Large intestine (tissue), 3 donors: ENCODE results near the gene CREB3L2. TPM values are rescaled to one million over a fixed set of nuclear protein-coding genes. Genes with fewer than 3 reads are reported as not detected.
"Not testable (repeated sequence)": the region's sequence is repeated elsewhere in the genome, so short reads cannot be mapped to it uniquely, and the experiment has no call there.

Experiments
- DNase-seq, 2 donors: peaks; one replicate each; pipeline versions ENCODE4 v3.0.0 to v3.0.0-alpha.2; 2013
- H3K27ac ChIP-seq: one replicate; pipeline ENCODE4 v1.5.1; 2013; ENCODE audit warnings: low read length
- H3K27me3 ChIP-seq: 2 replicates; pipeline ENCODE4 v1.6.1; 2013; ENCODE audit warnings: low read length; ENCODE audit not compliant: control insufficient read depth, insufficient read depth
- H3K36me3 ChIP-seq: 2 replicates; pipeline ENCODE4 v1.6.1; 2013; ENCODE audit warnings: low read length; ENCODE audit not compliant: control insufficient read depth, insufficient read depth
- H3K4me1 ChIP-seq: one replicate; pipeline ENCODE4 v1.6.1; 2013; ENCODE audit warnings: low read length; ENCODE audit not compliant: control insufficient read depth, insufficient read depth
- H3K4me3 ChIP-seq: one replicate; pipeline ENCODE4 v1.5.1; 2013; ENCODE audit warnings: low read length
- H3K9me3 ChIP-seq: one replicate; pipeline ENCODE4 v1.6.1; 2013; ENCODE audit warnings: mild to moderate bottlenecking, low read depth, low read length, moderate library complexity; ENCODE audit not compliant: control insufficient read depth
- WGBS: methylation state at CpG from one replicate; pipeline ENCODE4 v1.1.5; 2013; ENCODE audit warnings: low lambda C conversion rate; ENCODE audit not compliant: insufficient coverage; 5-methylcytosine and 5-hydroxymethylcytosine counted together
- polyA plus RNA-seq: library from polyadenylated mRNA; unstranded; fragments of 120-200 nt; gene quantifications from one replicate; pipeline ENCODE4 v1.2.1, GENCODE V29; 2013

CREB3L2 gene
- polyA plus RNA-seq, 1 donor: 49.3 TPM

DNA sequence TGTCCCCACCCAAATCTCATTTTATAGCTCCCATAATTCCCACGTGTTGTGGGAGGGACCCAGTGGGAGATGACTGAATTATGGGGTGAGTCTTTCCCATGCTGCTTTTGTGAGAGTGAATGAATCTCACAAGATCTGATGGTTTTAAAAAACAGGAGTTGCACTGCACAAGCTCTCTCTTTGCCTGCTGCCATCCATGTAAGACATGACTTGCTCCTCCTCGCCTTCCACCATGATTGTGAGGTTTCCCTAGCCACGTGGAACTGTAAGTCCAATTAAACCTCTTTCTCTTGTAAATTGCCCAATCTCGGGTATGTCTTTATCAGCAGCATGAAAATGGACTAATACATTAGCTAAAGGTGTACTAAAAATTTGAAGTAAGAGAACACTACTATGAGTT is 95.2 kb downstream of the CREB3L2 start:
- H3K27ac ChIP-seq, H3K4me3 ChIP-seq, H3K4me1 ChIP-seq, H3K9me3 ChIP-seq, DNase-seq, H3K27me3 ChIP-seq: not testable (repeated sequence)
- no CpG with 5 or more reads among the region's 4 CpGs for whole genome bisulfite sequencing
- peaks cover 74% of the 10 kb centered on the region for H3K36me3 ChIP-seq

DNA sequence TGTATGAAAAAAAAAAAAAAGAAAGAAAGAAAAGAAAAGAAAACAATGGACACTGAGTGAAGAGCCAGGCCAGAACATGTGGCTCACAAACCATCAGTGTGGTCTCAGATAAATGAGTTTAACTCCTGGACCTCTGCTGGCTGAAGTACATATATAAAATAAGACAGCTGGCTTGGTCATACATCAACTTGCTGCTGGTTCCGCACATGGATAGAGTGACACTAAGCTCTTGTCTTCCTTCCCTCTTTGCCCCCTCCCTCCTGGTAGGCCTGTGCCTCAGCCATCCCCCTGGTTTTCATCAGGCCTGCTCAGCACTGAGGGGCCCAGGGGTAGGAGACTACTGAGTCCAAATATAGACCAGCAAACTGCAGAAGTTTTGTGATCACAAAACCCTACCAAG is 97.1 kb downstream of the CREB3L2 start:
- Histone ChIP-seq H3K36me3 (peaks cover 72% of the 10 kb centered on the region), H3K27me3 (no peaks in the 10 kb centered on the region), H3K27ac (no peak overlapping the region), H3K9me3 (no peaks in the 10 kb centered on the region), H3K4me3 (no peak overlapping the region), H3K4me1 (peaks cover 2% of the 10 kb centered on the region)
- no CpG with 5 or more reads among the region's 1 CpG for WGBS
- DNase-seq: no peak

DNA sequence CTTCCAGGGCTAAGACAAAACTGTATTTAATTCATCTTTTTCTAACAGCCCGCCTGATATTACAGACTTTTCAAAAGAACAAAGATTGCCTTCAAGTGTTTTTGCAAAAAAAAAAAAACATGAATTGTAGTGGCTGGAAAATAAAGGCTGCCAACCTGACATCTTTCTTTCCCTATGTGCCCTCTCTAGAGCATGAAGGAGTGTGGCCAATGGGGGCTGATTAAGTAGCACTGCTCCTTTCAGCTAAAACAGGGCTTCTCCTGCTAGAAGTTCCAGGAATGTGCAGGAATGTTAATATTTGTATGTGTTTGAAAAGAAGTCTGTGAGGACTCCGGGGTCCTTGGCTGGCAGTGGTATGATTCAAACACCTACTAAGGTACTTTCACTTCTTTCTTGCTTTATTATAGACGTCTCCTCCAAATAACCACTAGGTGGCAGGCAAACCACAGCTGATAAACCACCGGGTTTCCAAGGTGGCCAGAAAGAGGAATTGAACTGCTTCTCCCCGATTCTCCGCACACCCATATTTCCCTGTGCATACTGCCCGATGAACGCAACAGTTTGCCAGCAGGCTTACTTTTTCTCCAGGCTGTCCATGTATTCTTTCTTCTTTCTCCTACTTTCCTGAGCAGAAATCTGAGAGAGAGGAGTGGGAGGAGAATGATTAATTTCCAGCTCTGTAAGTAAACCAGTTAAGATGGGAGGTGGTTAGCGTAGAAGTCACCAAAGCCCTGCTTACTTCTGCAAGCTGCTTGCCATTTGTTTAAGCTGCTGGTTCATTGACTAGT is 98.3 kb downstream of the CREB3L2 start:
- H3K9me3 ChIP-seq: no peaks in the 10 kb centered on the region
- H3K36me3 ChIP-seq: peaks cover 71% of the 10 kb centered on the region
- H3K4me1 ChIP-seq: peaks cover 5% of the 10 kb centered on the region
- H3K27me3 ChIP-seq: no peaks in the 10 kb centered on the region
- WGBS: no CpG with 5 or more reads among the region's 9 CpGs
- no peak overlapping the region for H3K27ac ChIP-seq
- no peak overlapping the region for H3K4me3 ChIP-seq
- peak; percentile 58 to 68 for DNase-seq

DNA sequence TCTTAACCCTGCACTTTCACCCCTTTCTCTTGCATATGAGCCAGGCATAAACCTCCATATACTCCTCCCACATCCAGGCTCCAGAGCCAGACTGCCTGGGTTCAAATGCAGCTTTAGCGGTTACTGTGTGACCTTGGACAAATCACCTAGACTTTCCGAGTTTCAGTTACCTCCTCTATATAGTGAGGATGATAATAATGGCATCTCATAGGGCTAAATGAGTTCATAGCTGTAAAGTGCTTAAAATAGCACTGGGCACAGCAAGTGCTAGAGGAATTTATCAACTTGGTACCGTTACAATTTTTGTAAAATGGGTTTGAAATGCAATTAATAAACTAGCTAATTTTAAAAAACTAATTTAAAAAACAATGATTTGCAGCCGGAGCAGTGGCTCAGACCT is 101.7 kb downstream of the CREB3L2 start:
- H3K27ac ChIP-seq: no peak overlapping the region
- H3K4me1 ChIP-seq: peaks cover 5% of the 10 kb centered on the region
- 89% methylated on average over 1 of the region's 4 CpGs for WGBS
- H3K27me3 ChIP-seq: no peaks in the 10 kb centered on the region
- H3K36me3 ChIP-seq: peaks cover 63% of the 10 kb centered on the region
- no peak for DNase-seq
- no peaks in the 10 kb centered on the region for H3K9me3 ChIP-seq
- H3K4me3 ChIP-seq: no peak overlapping the region

DNA sequence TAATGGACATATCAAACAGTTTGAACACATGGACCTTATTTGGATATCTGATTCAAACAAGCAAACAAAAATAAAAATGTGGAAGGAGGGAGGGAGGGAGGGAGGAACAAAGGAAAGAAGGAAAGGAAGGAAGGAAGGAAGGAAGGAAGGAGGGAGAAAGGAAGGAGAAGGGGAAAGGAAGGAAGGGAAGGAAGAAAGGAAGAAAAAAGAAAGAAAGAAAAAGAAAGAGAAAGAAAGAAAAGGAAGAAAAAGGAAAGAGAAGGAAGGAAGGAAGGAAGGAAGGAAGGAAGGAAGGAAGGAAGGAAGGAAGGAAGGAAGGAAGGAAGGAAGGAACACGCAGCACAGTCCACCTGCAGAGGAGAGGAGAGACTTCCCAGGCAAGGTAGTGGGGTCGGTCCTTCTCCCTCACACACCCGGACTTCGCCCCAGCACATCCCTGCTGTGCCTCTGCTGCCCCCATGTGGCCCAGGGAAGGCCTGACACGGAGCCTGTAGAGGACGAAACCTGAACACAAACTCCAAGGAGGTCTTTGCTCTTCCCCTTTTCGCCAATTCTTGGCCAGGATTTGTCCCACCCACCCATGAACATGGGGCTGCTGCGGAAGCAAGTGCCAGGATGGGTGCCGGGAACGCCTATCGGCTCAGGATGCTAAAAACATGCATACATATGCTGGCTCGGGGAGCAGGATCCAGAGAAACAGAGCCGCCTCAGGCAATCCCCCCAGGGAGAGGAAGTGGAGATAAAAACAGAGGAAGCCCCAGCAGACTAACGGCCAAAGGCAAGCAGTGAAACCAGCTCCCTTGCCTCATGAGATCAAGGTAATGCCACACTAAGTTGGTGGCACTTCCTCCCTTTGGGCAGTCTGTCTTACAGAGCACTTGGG is 102.8 kb downstream of the CREB3L2 start:
- peak; percentile 64 to 74 for DNase-seq
- Histone ChIP-seq H3K4me3 (no peak overlapping the region), H3K9me3 (no peaks in the 10 kb centered on the region), H3K36me3 (peaks cover 70% of the 10 kb centered on the region), H3K27ac (no peak overlapping the region), H3K27me3 (no peaks in the 10 kb centered on the region), H3K4me1 (peaks cover 5% of the 10 kb centered on the region)
- WGBS: no CpG with 5 or more reads among the region's 14 CpGs

GRCh38 chr7:137895301-137896221 is 106.3 kb downstream of the CREB3L2 start:
- H3K27ac ChIP-seq: no peak overlapping the region
- no peak overlapping the region for H3K4me3 ChIP-seq
- peaks cover 62% of the 10 kb centered on the region for H3K36me3 ChIP-seq
- peaks cover 3% of the 10 kb centered on the region for H3K4me1 ChIP-seq
- no peaks in the 10 kb centered on the region for H3K27me3 ChIP-seq
- 100% methylated on average over 1 of the region's 8 CpGs for WGBS
- H3K9me3 ChIP-seq: no peaks in the 10 kb centered on the region
- DNase-seq: no peak

DNA sequence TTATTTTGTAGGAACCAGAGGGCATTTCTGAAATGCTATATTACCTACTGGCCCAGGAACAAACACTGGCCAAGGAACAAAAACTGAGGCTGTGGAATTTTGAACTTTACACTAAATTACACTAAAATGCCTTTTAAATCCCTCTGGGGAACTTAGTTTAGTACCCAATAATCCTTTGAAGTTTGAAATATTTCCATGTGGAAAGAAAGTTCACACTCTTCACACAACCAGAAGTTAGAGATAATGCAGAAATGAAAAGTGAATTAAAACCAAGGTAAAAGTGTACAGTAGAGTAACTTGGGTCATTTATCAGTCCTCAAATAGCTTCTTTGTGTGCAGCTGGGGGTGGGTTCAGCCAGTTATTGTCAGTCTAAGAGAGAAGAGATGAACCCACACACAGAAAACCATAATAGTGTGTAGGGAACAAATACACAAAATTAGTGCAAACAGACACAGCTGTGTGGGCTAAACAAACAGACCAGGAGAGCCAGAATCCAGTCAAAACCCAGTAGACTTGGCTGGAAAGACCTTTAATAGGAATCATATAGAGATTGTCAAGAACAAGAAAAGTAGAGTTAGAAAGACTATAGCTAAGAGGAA is 108.6 kb downstream of the CREB3L2 start:
- H3K27me3 ChIP-seq: no peaks in the 10 kb centered on the region
- H3K27ac ChIP-seq: no peak overlapping the region
- H3K9me3 ChIP-seq: no peaks in the 10 kb centered on the region
- peaks cover 61% of the 10 kb centered on the region for H3K36me3 ChIP-seq
- H3K4me3 ChIP-seq: no peak overlapping the region
- H3K4me1 ChIP-seq: no peaks in the 10 kb centered on the region
- no peak for DNase-seq

DNA sequence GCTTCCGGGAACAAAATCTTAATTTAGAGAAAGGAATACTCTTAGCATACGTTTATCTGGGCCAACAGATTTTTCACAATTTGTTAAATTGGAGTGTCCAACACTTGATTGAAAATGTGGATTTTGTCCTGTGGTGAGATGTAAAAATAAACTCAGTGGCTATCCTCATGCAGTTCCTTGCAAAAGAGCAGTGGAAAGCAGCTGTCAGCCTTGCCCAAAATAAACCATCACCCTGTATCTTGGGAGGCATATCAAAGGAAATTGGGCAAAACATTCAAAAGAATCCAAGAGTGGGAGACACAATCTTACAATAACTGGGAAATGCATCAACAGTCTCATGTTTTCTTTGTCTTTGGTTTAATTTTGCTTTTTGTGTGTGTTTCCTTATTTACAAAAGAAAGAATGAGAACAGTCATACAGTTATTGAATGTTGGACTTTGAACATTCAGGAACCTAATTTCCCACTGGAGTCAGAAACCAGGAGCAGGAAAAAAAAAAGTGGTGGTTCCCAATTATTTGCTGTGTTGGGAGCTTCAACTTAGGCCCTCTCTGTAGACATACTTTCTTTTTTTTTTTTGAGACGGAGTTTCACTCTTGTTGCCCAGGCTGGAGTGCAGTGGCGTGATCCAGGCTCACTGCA is 110.8 kb downstream of the CREB3L2 start:
- no peaks in the 10 kb centered on the region for H3K9me3 ChIP-seq
- H3K36me3 ChIP-seq: peaks cover 62% of the 10 kb centered on the region
- no peaks in the 10 kb centered on the region for H3K27me3 ChIP-seq
- no peak overlapping the region for H3K4me3 ChIP-seq
- no CpG with 5 or more reads among the region's 4 CpGs for WGBS
- no peak overlapping the region for H3K27ac ChIP-seq
- no peak for DNase-seq
- no peaks in the 10 kb centered on the region for H3K4me1 ChIP-seq

GRCh38 chr7:137890449-137890921 is 111.4 kb downstream of the CREB3L2 start:
- Histone ChIP-seq H3K4me1 (no peaks in the 10 kb centered on the region), H3K27ac (no peak overlapping the region), H3K4me3 (no peak overlapping the region), H3K27me3 (no peaks in the 10 kb centered on the region), H3K9me3 (no peaks in the 10 kb centered on the region), H3K36me3 (peaks cover 62% of the 10 kb centered on the region)
- DNase-seq: no peak
- 100% methylated on average over 1 of the region's 3 CpGs for WGBS
